Measurements from ENCODE around the gene ZNF23. TPM values are rescaled to one million over a fixed set of nuclear protein-coding genes. Genes with fewer than 3 reads are reported as not detected.

Gene ZNF23
- total RNA-seq, 1 donor from 2014 or later, result 6.1 TPM

GRCh38 chr16:71472051-71472450, 10.0 kb upstream of the ZNF23 start:
- no peak for DNase-seq (ENCODE audit: low read depth, low spot score)

GRCh38 chr16:71467810-71468209, 5.8 kb upstream of the ZNF23 start:
- DNase-seq (ENCODE audit: low read depth, low spot score), result no peak

DNA sequence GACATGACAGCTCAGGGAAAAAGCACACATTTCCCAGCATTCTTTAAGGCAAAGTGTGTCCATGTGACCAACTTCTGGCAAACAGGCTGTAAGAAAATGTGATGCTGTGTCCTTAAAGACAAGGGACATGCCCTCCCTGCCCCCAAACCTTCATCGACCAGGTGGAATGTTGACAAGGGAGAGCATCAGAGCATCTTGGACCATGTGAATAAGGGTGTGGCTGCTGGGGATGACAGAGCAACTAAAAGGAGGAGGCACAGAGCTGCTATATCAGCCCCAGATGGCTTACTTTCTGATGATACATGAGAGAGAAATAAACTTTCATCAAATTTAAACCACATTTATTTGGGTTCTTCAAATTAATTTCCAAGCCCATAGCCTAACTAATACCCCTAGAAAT, 2.2 kb upstream of the ZNF23 start:
- DNase-seq (ENCODE audit: low read depth, low spot score), result no peak

DNA sequence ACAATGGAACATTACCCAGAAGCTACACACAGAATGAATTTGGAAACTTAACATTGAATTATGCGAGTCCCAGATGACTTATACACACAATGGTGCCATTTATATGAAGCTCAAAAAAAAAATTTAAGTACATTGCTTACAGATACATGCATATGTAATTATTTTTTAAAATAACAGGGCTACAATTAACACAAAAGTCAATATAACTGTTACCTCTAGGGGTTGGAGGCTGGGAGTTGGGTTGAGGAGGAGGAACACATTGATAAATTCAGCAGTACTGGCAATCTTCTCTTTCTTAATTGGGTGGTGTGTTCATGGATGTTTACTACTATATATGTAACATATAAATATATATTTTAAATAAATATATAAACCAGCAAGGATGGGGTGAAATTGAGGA, 1.1 kb downstream of the ZNF23 start:
- no peak for DNase-seq (ENCODE audit: low read depth, low spot score)

DNA sequence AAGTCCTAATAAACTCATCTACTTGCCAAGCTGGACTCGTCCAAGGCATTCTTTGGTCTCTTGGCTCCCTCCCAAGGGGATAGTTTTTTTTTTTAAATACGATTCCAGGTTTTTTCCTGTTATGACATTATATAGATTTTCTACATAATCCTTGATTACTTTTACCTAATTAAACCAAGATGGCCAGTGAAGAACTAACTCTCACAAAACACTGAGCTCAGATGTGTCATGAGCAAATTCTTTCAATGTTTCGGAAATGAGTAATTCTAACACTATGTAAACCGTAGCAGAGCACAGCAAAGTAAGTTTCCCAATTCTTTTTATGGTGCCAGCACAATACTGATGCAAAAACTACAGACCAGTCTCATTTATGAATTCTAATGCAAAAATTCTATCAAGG, 1.8 kb downstream of the ZNF23 start:
- DNase-seq (ENCODE audit: low read depth, low spot score), result no peak

- DNase-seq (ENCODE audit: low read depth, low spot score), result no peak
Measured at GRCh38 chr16:71459510-71459909, 2.5 kb downstream of the ZNF23 start.

DNA sequence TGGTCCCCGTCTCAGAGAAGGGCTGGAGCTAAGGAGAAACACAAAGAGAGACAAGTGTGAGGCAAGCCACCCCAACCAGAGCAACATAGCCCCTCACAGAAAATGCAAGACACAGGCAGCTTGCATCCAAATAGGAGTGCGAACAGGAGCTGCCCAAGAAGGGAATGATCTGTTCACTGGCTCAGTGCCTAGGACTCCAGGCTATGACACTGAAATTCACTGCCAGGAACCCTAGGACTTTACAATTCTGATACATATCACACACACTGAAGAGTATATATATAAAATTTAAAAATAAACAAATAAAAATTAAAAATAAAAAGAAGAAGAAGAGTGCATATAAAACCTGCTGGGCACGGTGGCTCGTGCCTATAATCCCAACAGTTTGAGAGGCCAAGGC, 5.2 kb downstream of the ZNF23 start:
- DNase-seq (ENCODE audit: low read depth, low spot score), result no peak

DNA sequence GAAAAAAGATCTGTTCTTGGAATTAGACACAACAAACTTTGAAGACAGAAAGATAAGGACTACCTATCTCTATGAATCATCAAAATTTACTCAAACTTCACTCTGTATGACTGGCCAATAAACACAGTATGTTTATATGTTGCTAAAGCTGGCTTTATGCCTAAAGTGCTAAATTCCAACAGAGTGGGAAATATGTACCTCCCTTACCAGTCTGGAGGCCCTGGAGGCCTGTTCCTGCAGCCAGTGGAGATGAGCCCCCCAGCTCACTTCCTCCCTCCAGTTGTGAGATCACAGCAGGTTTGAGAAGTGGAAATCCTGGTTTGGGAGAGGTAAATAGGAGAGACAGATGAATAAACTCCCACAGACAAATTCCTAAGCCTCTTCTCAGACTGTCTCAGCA, 9.0 kb downstream of the ZNF23 start:
- DNase-seq (ENCODE audit: low read depth, low spot score), result no peak

DNA sequence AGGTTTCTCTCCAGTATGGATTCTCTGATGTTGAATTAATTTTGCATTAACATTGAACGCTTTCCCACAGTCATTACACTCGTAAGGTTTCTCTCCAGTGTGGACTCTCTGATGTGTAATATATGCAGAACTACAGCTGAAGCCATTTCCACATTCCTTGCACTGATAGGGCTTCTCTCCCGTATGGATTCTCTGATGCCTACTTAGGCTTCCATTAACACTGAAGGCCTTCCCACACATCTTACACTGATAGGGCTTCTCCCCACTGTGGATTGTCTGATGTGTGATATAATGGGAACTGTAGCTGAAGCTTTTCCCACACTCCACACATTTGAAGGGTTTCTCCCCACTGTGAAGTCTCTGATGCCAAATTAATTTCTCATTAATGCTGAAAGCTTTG, 13.0 kb downstream of the ZNF23 start:
- DNase-seq (ENCODE audit: low read depth, low spot score), result no peak

DNA sequence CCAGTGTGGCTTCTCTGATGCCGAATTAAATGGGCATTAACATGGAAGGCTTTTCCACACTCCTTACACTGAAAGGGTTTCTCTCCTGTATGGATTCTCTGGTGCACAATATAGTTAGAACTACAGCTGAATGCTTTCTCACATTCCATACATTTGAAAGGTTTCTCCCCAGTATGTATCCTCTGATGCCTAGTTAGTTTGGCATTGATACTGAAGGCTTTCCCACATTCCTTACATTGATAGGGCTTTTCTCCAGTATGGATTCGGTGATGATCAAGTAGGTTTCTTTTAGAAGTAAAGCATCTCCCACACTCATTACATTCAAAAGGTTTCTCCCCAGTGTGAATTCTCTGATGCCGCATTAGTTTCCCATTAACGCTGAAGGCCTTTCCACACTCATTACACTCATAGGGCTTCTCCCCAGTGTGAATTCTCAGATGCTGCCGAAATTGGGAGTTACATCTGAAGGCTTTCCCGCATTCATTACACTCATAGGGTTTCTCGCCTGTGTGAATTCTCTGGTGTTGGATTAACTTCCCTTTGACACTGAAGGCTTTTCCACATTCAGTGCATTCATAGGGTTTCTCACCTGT, 13.7 kb downstream of the ZNF23 start:
- DNase-seq (ENCODE audit: low read depth, low spot score), result no peak

GRCh38 chr16:71443714-71444113, 18.3 kb downstream of the ZNF23 start:
- no peak for DNase-seq (ENCODE audit: low read depth, low spot score)

- no peak for DNase-seq (ENCODE audit: low read depth, low spot score)
Measured at GRCh38 chr16:71442051-71442440, 20.0 kb downstream of the ZNF23 start, which contains the start of gene TLE7. TLE7 (minus strand) TSS chr16:71442054; CDS start chr16:71433324, 8,730 bp downstream.

DNA sequence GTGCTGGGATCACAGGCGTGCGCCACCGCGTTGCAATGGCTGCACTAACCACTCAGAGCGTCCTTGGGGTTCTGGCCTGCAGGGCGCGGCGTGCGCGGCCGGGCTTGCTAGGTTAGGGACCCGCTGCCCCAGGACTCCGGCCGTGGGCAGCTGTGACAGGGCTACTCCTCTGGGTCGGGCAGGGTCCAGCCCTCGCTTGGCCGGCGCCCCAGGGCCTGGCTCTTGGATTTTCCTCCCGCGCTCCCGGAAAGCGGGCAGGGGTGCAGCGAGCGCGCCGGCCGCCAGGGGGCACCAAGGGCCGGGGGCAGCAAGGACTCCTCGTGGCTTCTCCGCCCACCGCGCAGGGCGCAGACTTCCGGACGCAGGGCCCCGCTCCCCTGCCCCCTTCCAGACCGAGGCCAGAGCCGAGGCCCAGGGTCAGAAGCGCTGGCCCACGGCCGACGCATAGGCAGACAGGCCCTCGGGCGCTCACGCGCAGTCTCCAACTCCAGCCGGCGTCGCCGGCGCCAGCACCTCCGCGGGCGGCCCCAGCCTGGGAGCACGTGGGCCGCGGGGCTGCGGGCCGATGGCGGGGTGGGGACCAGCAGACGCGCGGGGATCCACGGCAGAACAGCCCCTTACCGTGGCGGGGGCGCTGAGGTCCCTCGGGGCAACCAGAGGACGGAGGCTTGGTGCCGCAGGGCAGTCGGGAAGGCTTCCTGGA, 20.5 kb downstream of the ZNF23 start:
- no peak for DNase-seq (ENCODE audit: low read depth, low spot score)

- no peak for DNase-seq (ENCODE audit: low read depth, low spot score)
Measured at GRCh38 chr16:71440669-71441347, 21.2 kb downstream of the ZNF23 start.

DNA sequence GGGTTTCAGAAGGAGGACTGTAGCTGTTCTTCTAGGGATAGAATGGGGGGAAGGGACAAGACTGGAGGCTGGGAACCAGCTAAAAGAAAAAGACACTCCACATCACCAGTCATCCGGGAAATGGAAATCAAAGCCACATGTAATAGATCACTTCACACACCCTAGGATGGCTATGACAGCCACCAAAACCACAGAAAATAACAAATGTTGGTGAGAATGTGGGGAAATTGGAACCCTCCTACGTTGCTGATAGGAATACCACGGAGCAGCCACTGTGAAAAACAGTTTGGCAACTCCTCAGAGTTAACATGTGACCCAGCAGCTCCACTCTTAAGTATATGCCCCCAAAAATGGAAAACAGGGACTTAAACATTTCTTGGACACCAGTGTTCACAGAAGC, 22.5 kb downstream of the ZNF23 start:
- no peak for DNase-seq (ENCODE audit: low read depth, low spot score)

GRCh38 chr16:71436473-71436872, 25.6 kb downstream of the ZNF23 start:
- no peak for DNase-seq (ENCODE audit: low read depth, low spot score)

DNA sequence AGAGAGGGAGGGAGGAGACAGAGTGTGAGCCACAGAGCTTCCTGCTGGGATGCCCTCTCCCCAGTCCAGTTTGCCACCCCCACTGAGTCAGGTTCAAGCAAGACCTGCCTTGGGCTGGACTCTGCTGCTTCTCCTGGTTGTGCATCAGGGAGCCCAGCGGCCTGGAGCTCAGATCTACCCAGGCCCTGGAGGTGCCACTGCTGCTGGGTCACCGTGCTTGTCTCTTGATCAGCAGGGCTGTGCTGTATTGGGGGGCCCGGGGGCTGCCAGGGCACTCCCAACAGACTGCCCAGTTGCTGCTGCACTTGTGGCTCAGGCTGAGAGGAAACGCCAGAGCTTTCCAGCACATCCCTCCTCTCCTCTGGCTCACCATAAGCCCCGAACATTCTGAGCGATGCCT, 29.1 kb downstream of the ZNF23 start:
- no peak for DNase-seq (ENCODE audit: low read depth, low spot score)

DNA sequence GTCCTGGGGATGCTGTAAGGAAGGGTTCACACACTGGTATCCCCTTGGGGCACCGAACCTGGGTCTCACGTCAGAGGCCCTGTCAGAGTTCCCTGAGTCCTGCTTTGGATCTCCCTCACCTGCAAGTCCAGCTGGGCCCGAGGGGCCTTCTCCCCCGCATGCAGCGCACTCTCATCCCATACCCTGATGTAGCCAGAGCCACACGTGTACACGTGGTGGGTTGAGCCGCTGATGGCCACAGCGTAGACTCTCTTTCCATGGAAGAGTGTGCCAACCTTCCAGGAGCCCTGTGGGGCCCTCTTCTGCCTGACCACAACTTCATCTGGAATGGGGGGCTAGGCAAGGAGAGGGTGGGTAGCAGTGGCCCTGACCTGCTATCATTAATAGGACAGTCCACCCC, 30.1 kb downstream of the ZNF23 start:
- DNase-seq (ENCODE audit: low read depth, low spot score), result no peak

DNA sequence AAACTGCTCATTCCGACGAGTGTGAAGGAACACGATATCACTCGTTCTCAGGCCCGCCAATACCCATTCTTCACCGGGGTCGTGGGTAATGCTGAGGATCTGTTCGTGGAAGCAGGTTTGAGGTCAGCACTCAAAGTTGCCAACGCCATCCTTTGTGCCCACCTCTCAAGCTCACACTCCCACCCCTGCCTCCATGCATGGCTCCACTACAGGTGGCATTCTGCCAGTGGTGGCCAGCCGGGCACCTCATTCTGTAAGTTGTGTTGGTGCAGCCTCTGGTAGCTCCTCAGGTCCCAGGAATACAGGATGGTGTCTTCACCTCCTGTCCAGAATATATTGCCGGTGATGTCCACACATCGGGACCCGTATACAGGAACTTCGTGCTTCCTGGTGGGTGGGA, 30.9 kb downstream of the ZNF23 start:
- DNase-seq (ENCODE audit: low read depth, low spot score), result no peak

- no peak for DNase-seq (ENCODE audit: low read depth, low spot score)
Measured at GRCh38 chr16:71430744-71431143, 31.3 kb downstream of the ZNF23 start.

DNA sequence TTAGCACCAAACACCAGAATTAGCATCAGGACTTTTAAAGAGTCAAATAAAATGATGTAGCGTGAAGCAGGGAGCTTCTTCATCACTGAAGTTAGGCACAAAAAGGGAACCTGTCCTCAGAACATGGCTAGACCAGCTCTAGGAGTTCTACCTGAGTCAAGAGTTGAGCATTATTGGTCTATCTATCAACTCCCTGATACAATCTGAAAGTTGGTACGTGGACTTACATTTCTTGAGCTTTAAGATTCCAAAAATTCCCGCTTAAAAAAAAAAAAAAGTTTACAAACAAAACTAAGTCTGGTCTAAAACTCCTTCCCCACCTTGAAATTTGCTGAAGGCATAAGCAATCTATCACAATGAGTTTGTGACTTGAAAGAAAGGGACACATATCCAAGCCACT, 32.5 kb downstream of the ZNF23 start:
- no peak for DNase-seq (ENCODE audit: low read depth, low spot score)

- DNase-seq (ENCODE audit: low read depth, low spot score), result no peak
Measured at GRCh38 chr16:71428883-71429282, 33.2 kb downstream of the ZNF23 start.

DNA sequence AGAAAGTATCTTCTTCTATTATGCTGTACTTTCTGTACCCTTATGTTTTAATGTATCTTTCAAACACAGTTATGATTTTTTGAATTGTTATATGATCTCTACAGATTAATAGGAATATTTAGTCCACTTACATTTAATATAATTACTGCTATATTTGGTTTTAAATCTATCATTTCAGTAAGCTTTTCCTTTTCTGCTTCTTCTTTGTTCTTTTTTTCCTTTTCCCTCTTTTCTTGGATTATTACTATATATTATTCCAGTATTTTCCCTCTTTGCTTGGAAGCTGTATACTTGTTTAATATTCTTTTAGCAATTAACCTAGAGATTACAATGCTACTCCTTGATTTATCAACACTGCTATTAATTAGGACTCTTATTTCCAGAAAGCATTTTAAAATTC, 33.7 kb downstream of the ZNF23 start:
- no peak for DNase-seq (ENCODE audit: low read depth, low spot score)
